Ovary (tissue), 3 donors: ENCODE data around the gene VPS51.

Experiments used
- POLR2A ChIP-seq: fragments of 450-650 bp; IDR thresholded peaks from one replicate; pipeline ENCODE4 v1.6.1; 2017; ENCODE audit warnings: antibody characterized with exemption, mild to moderate bottlenecking, moderate library complexity
- TF ChIP-seq, protein P1 (sequence below), 3 donors: fragments of 450-650 bp in 2 of 3; fragments of 200-600 bp in 1 of 3; IDR thresholded peaks; one replicate each; pipeline versions ENCODE4 v1.5.1 to v1.8.0; 2016 to 2022; ENCODE audit warnings: antibody characterized with exemption in 3 of 3, mild to moderate bottlenecking in 1 of 3
- donor health status: DM: no; HTN: no; CAD: no.

DNA sequence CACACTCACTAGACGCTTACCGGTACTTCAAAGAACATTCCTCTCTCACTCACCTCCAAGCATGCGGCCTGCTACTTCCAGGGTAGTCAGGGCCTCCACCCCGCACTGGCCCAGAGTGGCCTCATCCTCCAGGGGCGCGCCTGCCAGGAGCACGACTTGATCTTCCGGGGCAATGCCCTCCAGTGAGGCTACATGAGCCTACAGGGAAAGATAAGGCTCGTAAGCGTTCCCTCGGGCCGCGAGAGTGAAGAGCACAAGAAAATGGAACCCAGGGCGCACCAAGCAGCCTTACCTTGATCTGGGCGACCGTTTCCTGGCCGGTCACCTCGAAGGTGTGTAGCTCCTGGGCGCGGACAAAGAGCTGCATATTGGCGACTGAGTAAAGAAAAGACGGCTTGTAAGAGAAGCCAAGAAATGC lies 25.4 kb downstream of the VPS51 start:
- TF ChIP-seq, protein P1, sequence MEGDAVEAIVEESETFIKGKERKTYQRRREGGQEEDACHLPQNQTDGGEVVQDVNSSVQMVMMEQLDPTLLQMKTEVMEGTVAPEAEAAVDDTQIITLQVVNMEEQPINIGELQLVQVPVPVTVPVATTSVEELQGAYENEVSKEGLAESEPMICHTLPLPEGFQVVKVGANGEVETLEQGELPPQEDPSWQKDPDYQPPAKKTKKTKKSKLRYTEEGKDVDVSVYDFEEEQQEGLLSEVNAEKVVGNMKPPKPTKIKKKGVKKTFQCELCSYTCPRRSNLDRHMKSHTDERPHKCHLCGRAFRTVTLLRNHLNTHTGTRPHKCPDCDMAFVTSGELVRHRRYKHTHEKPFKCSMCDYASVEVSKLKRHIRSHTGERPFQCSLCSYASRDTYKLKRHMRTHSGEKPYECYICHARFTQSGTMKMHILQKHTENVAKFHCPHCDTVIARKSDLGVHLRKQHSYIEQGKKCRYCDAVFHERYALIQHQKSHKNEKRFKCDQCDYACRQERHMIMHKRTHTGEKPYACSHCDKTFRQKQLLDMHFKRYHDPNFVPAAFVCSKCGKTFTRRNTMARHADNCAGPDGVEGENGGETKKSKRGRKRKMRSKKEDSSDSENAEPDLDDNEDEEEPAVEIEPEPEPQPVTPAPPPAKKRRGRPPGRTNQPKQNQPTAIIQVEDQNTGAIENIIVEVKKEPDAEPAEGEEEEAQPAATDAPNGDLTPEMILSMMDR (IDR thresholded peaks at IDR 0.05) = no peak
- TF ChIP-seq POLR2A = no peak
